ENCODE results near the gene MORN1.

GRCh38 chr1:2323451-2323974 is 67.8 kb downstream of the MORN1 start:
- TF ChIP-seq CTCF (IDR thresholded peaks at IDR 0.05 in 8 of 11, conservative IDR thresholded peaks at IDR 0.05 in 3 of 11) (no peak), POLR2A (IDR thresholded peaks at IDR 0.05) (no peak), POLR2AphosphoS5 (IDR thresholded peaks at IDR 0.05) (no peak)
